Retinal pigment epithelial cell (primary cell): ENCODE measurements around the gene ATP5F1D.
"Not testable (repeated sequence)": the region's sequence is repeated elsewhere in the genome, so short reads cannot be mapped to it uniquely, and the experiment has no call there.

ENCODE experiments used
- DNase-seq: peaks from one replicate; pipeline ENCODE4 v3.0.0-alpha.2; 2010; ENCODE audit warnings: low read depth
- H3K4me3 ChIP-seq: 2 replicates; pipeline ENCODE4 v1.5.1; 2011; ENCODE audit warnings: mild to moderate bottlenecking, low read length, control low read depth, moderate library complexity
- TF ChIP-seq, protein P1 (sequence below): conservative IDR thresholded peaks from 2 replicates; pipeline ENCODE4 v1.5.1; 2011; ENCODE audit warnings: low read depth, low read length, control low read depth, inconsistent platforms

Gene ATP5F1D

DNA sequence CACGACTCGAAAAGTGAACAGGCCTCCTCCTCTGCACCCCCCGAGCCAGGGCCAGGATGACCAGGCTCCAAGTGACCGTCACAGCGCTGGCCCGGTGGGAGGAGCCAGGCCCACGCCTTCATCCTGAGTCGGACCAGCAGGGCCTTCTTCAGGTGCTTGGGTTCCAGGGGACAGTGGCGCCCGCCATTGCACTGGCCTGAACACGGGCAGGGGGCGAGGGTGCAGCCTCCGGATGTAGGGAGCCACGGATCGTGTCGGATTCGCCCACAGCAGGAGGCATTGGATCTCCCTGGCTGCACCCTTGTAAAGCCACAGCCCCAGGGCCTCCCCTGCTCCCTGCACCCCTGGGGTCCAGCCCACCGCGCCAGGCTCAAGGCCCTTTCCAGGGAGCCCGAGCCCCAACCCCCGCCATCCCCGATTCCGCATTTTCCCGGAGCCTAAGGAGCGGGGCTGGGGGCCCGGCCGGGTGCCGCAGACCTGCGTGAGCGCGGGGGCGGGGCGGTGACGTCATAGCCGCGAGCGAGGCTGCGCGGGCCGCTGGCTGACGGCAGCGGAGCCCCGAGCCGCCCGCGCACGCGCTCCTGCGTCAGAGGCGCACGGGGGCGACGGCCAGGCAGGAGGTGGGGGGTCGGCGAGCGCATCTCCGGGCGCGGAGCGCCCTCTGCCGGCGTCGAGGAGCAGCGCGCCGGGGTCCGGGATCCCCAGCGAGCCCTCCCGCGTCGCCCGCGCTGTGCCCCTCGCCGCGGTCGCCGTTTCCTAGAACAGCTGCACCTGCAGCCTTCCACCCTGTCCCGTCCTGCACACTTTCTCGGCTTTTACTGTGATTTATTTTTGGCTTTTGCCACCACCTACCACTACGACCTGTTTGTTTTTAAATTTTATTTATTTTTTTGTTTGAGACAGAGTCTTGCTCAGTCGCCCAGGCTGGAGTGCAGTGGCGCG is 1.5 kb upstream of the ATP5F1D start:
- TF ChIP-seq, protein P1, sequence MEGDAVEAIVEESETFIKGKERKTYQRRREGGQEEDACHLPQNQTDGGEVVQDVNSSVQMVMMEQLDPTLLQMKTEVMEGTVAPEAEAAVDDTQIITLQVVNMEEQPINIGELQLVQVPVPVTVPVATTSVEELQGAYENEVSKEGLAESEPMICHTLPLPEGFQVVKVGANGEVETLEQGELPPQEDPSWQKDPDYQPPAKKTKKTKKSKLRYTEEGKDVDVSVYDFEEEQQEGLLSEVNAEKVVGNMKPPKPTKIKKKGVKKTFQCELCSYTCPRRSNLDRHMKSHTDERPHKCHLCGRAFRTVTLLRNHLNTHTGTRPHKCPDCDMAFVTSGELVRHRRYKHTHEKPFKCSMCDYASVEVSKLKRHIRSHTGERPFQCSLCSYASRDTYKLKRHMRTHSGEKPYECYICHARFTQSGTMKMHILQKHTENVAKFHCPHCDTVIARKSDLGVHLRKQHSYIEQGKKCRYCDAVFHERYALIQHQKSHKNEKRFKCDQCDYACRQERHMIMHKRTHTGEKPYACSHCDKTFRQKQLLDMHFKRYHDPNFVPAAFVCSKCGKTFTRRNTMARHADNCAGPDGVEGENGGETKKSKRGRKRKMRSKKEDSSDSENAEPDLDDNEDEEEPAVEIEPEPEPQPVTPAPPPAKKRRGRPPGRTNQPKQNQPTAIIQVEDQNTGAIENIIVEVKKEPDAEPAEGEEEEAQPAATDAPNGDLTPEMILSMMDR = peak; percentile 63
- H3K4me3 ChIP-seq = peak overlapping the region; percentile 32
- no peak for DNase-seq

DNA sequence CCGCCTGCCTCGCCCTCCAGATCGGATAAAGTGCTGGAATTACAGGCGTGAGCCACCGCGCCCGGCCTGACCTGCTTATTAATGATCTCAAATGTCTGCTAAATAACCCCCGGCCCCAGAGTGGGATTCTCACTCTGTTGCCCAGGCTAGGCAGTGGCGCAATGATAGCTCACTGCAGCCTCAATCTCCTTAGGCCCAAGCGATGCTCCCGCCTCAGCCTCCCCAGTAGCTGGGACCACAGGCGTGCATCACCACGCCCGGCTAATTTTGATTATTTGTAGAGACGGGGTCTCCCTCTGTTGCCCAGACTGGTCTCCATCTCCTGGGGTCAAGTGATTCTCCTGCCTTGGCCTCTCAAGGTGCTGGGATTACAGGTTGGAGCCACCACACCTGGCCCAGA is 626 bp upstream of the ATP5F1D start:
- TF ChIP-seq, protein P1 = no peak
- DNase-seq = no peak
- H3K4me3 ChIP-seq = no peak overlapping the region

DNA sequence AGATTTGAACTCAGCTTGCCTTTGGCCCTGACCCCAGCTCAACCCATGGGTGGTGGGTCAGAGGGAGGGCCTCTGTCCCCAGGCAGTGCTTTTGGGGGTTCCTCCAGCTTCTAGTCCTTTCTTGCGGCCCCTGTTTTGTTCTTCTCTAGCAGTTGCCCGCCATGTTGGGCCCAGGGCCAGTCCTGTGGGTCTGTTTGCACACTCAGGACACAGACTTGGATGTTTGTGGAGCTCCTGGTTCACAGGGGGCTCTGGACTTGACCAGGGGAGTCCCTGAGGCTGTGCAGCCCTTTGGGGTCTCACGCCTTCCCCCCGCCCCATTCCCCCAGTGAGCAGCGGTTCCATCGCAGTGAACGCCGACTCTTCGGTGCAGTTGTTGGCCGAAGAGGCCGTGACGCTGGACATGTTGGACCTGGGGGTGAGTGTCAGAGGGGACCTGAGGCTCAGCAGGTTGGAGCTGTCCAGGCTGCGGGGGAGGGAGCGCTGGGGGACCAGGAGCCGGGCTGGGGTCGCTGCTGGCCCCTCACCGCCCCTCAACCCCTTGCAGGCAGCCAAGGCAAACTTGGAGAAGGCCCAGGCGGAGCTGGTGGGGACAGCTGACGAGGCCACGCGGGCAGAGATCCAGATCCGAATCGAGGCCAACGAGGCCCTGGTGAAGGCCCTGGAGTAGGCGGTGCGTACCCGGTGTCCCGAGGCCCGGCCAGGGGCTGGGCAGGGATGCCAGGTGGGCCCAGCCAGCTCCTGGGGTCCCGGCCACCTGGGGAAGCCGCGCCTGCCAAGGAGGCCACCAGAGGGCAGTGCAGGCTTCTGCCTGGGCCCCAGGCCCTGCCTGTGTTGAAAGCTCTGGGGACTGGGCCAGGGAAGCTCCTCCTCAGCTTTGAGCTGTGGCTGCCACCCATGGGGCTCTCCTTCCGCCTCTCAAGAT is 2.5 kb downstream of the ATP5F1D start:
- no peak overlapping the region for H3K4me3 ChIP-seq
- TF ChIP-seq, protein P1 = peak; percentile 95
- DNase-seq = no peak

DNA sequence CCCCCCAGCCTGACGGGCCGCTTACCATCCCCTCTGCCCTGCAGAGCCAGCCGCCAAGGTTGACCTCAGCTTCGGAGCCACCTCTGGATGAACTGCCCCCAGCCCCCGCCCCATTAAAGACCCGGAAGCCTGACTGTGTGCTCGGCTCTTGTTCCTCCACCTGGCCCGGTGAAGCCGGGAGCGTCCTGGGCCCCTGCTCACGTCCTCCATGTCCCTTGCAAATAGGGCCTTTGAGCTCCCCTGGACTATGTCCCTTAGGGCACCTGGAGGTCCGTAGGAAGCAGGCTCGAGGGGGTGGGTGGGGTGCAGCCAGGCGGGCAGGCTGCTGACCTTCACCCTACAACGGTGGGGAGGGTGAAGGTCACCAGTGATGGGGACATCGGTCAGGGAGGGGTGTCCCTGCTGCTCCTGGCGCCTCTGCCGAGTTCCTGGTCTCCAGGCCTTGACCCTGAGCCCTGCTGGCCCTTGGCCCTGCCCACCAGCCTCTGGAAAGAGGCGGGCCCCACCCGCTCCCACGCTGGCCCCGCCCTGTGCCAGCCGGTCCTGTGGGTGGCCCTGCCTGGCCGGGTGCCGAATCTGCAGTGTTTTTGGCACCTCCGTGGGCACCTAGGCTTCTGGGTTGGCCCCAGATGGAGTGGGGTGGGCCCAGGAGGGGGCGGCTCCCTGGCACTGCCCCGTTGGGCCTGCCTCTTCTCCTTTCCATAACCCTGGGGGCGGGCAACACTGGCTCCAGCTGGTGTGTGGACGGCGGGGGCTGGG is 3.3 kb downstream of the ATP5F1D start:
- no peak overlapping the region for H3K4me3 ChIP-seq
- TF ChIP-seq, protein P1 = no peak
- no peak for DNase-seq

DNA sequence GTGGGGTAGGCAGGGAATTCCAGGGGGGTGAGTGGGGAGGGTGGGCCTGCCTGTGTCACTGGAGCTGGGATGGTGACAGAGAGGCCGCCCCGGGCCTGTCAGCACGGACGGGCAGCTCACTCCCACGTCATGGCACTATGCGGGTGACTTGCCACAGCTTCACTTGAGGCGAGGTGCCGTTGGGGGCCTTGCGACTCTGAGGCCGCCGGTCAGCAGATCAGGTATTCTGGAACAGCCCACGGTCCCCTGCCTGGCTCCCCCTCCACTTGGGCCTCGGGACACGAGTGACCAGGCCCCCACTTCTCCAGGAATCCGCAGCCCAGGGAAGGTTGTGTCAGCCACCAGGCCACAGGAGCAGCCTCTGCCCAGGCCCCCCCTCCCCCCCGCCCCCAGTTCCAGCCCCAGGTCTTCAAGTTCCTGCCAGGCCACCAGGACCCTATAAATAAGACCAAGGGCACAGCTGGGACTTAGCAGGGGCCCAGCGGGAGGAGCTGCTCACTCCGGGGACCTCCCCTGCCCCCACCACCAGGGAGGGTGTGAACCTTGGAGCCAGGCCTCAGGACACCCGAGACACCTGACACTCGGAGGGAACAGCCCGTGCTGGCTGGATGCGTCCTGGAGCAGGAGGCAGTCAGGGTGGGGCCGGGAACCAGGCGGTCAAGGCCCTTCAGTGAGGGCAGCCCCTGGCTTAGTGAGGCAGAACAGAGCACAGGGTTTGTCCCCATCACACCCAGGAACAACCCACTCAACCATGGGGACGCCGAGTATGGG is 4.1 kb downstream of the ATP5F1D start:
- TF ChIP-seq, protein P1 = no peak
- no peak overlapping the region for H3K4me3 ChIP-seq
- no peak for DNase-seq

DNA sequence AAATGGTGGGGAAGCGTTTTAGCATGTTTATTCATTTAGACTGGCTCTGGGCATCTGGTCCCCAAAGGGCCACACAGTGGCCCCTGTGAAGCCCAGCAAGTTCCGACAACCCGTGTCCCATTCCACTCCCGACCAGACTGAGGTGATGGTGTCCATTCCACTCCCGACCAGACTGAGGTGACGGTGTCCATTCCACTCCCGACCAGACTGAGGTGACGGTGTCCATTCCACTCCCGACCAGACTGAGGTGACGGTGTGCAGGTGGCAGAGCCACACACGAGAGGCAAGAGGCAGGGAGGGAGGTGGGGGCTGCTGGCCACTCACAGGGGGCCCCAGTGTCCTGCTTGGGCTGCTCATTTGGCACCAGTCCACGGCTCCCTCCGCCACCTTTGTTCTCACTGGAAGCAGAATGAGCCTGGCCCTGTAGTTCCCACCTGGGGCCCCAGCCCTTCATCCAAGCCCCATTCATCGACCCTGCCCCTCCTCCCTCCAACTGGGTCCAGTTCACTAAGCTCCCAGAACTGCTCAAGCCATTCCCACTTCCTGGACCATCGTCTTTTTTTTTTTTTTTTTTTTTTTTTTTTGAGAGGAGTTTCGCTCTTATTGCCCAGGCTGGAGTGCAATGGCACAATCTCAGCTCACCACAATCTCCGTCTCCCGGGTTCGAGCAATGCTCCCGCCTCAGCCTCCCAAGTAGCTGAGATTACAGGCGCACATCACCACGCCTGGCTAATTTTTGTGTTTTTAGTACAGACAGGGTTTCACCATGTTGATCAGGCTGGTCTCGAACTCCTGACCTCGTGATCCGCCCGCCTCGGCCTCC is 4.9 kb downstream of the ATP5F1D start:
- not testable (repeated sequence) for H3K4me3 ChIP-seq, DNase-seq
